Measurements from ENCODE around the gene ZNF799.
"Not testable (repeated sequence)": the region's sequence is repeated elsewhere in the genome, so short reads cannot be mapped to it uniquely, and the experiment has no call there.

The ZNF799 gene

DNA sequence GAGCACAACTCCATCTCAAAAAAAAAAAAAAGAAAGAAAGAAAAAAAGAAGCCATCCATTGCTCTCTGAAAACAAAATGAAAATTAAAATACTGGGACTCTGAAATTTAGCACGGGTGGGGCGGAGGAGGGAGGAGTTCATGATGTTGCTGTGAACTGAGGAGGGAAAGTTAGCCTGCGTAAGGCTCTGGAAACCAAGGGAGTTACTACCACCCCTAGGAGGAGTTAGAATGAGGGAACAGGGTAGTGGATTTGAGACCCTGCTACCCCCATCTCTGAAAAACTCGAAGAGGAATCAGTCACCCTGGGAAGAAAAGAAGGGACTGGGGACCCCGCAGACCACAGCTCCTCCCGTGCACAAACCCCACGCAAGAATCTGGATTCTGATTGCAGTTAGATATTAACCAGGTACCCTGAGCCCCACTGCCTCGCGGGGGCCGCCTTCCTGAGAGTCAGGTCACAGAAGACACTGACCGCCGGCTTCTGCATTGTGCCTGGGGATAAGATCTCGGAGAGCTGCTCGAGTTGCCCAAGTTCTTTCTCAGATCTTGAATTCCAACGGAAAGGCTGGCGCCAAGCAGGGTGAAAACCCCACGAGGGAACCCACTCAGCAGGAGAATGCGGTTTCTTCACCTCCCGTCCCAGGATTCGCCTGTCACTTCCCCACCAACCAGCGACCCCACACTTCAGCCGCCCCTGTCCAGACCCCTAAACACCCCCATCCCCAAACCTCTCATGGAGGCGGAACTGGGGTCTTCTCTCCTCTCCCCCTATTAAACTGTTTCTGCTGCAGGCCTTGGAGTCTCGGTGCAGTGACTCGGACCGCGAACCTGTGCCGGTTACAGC lies 36.5 kb downstream of the ZNF799 start:
- DNase-seq (ENCODE audit: low read depth in 2 of 2) = no peak

DNA sequence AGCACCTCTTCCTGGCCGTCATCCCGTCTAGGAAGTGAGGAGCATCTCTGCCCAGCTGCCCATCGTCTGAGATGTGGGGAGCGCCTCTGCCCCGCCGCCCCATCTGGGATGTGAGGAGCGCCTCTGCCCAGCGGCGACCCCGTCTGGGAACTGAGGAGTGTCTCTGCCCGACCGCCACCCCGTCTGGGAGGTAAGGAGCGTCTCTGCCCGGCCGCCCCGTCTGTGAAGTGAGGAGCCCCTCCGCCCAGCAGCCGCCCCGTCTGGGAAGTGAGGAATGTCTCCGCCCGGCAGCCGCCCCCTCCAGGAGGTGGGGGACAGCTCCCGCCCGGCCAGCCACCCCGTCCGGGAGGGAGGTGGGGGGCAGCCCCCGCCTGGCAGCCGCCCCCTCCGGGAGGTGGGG lies 38.8 kb downstream of the ZNF799 start:
- DNase-seq (ENCODE audit: low read depth in 2 of 2) = not testable (repeated sequence)

DNA sequence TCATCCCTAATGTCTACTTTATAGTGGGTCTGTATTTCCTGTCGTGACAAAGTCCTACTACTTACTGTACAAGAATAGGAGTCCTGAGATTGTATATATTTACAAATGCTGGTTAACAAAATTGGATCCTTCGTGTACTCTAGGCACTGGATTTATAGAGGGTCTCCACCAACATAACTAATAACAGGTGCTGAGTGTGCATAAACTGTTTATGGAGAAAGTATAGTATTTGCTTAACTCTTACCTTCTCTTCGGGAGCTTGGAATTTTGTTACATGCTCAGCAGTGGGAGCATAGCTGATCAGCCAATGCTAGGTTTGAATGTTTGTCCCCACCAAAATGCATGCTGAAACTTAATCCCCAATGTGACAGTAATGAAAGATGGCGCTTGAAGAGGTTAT lies 47.7 kb downstream of the ZNF799 start:
- DNase-seq (ENCODE audit: low read depth in 2 of 2) = no peak

DNA sequence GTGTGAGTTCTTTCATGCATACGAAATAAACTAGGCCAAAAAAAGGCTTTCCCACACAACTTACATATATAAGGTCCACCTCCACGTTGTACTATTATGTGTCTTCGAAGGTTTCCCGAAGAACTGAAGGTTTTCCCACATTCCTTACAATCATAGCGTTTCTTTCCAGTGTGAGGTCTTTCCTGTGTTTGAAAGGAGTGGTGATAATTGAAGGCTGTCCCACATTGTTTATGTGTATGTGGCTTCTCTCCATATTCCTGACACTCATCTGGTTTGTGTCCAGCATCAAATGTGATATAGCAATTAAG lies 50.2 kb downstream of the ZNF799 start:
- DNase-seq (ENCODE audit: low read depth in 2 of 2) = no peak

DNA sequence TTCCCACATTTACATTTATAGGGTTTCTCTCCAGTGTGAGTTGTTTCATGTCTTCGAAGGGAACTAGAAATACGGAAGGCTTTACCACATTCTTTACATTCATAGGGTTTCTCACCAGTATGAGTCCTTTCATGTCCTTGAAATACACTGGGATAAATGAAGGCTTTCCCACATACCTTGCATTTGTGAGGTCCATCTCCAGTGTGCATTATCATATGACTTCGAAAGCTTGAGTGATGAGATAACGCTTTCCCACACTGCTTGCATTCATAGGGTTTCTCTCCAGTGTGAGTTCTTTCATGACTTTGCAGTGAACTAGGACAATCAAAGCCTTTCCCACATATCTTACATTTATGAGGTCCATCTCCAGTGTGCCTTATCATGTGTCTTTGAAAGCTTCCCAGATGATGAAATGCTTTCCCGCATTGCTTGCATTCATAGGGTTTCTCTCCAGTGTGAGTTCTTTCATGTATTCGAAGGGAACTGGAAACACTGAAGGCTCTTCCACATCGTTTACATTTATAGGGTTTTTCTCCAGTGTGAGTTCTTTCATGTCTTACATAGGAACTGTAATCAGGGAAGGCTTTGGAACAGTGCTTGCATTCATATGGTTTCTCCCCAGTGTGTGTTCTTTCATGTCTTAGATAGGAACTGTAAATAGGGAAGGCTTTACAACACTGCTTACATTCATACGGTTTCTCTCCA lies 50.7 kb downstream of the ZNF799 start:
- DNase-seq (ENCODE audit: low read depth in 2 of 2) = no peak

DNA sequence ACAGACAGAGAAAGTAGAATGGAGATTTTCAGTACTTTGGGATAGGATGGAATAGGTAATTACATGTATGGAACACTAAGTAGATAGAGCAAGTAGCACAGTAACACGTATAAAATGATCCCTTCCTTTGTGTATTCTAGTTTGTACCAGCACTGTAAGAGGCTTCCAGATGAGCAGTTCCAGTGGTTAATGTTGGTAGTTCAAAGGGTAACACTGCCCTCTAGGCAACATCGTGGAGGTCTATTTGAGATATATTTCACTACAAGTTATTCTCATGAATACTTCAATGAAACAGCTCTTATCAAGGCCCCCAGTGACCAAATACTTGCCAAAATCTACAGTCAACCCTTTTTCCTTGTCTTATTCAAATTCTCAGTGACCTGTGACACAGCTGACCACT lies 54.2 kb downstream of the ZNF799 start:
- no peak for DNase-seq (ENCODE audit: low read depth in 2 of 2)

DNA sequence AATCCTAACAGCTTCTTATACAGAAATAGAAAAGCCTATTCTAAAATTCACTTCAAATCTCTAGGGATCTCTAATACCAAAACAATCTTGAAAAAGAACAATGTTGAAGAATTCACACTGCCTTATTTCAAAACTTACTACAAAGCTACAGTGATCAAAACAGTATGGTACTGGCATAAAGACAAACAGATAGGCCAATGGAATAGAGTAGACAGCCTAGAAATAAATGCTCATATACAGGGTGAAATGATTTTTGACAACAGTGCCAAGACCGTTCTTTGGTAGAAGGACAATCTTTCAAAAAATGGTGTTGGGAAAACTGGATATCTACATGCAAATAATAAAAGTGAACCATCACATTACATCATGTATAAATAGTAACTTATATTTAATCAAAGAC lies 55.9 kb downstream of the ZNF799 start:
- DNase-seq (ENCODE audit: low read depth in 2 of 2) = no peak

Measured in stimulated activated CD4-positive, alpha-beta T cell treated with anti-CD3 and anti-CD28 coated beads, Interleukin-12 subunit alpha, Interleukin-12 subunit beta, amount 100 ng/mL, for 24 hours (primary cell).